Cardiac muscle cell (in vitro differentiated cells and primary cell): Measurements from ENCODE around the gene PDZRN4. TPM values are rescaled to one million over a fixed set of nuclear protein-coding genes. Genes with fewer than 3 reads are reported as not detected.

Source experiments
- DNase-seq, 2 donors: peaks; one replicate each; pipeline versions ENCODE4 v3.0.0 to v3.0.0-alpha.2; 2010 to 2017; ENCODE audit warnings: low read depth in 1 of 2, low spot score in 1 of 2
- H3K27ac ChIP-seq: fragments of 200-600 bp; sonication (generic); 2 replicates; pipeline ENCODE4 v1.5.1; 2016
- H3K27me3 ChIP-seq: fragments of 200-600 bp; sonication (generic); 2 replicates; pipeline ENCODE4 v1.6.0; 2016; ENCODE audit warnings: control low read depth
- H3K36me3 ChIP-seq: fragments of 200-600 bp; sonication (generic); 2 replicates; pipeline ENCODE4 v1.5.1; 2016; ENCODE audit warnings: control low read depth
- H3K4me1 ChIP-seq: fragments of 200-600 bp; sonication (generic); 2 replicates; pipeline ENCODE4 v1.8.1; 2017; ENCODE audit warnings: low read depth, mild to moderate bottlenecking, mixed run types
- H3K4me3 ChIP-seq: fragments of 200-600 bp; sonication (generic); 2 replicates; pipeline ENCODE4 v1.5.1; 2016; ENCODE audit warnings: mild to moderate bottlenecking
- H3K9me3 ChIP-seq: fragments of 200-600 bp; sonication (generic); 2 replicates; pipeline ENCODE4 v1.5.1; 2017; ENCODE audit warnings: low read depth, mild to moderate bottlenecking, control low read depth
- polyA plus RNA-seq: library from polyadenylated mRNA; unstranded; fragments of >200 nt; fragmentation: Nextera tagmentation; extraction: Ambion mirVana; gene quantifications from 2 replicates; pipeline ENCODE4 v1.2.1, GENCODE V29; 2016
- total RNA-seq: library from RNA; depleted of rRNA; stranded (reverse); fragments of >200 nt; gene quantifications from 2 replicates; pipeline ENCODE4 v1.2.3, GENCODE V29; 2016
- TF ChIP-seq, protein P1 (sequence below): IDR thresholded peaks from 2 replicates; pipeline ENCODE4 v1.5.1; 2012; ENCODE audit warnings: low read depth, mild to moderate bottlenecking, low read length

PDZRN4 gene
- total and polyA plus RNA-seq, 2 experiments from 2014 or later: 2.9 to 5.0 TPM

DNA sequence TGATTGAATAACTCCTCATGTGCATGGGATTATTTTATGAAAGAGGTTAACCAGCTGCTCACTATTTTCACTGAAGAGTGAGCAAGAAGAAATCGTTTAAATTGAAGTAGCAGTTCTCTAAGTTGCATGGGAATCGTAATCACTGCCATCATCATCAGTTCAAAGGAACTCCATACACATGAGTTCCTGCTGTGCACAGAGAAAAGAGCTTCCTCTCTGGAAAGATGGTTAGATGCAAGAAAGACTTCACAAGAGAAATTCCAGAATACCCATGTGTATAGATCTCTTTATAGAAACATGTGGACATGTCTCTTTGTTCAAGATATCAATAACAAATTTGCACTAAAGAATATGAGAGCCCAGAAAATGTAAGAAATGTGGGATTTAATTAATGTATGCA lies 291.3 kb downstream of the PDZRN4 start:
- DNase-seq: no peak

DNA sequence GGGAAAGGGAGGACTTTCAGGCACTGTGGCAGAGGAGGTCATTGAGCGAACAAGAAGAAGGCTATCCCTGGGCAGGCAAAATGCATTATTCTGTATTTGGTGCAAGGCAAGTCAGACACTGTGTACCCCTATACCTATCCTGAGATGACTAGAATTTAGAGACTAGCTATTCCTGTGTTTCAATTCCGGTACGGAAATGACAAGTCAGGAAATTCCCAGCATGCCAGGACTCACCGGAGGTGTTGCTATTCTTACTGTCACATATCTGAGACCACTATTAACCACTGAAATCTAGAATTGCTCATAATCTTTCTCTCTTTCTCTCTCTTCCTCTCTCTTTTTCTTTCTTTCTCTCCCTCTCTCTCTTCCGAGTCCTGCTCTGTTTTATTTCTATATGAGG lies 297.1 kb downstream of the PDZRN4 start:
- Histone ChIP-seq H3K9me3 (no peaks in the 10 kb centered on the region), H3K4me3 (no peak overlapping the region), H3K36me3 (no peaks in the 10 kb centered on the region), H3K27me3 (no peaks in the 10 kb centered on the region), H3K4me1 (no peaks in the 10 kb centered on the region), H3K27ac (no peak overlapping the region)
- TF ChIP-seq, protein P1, sequence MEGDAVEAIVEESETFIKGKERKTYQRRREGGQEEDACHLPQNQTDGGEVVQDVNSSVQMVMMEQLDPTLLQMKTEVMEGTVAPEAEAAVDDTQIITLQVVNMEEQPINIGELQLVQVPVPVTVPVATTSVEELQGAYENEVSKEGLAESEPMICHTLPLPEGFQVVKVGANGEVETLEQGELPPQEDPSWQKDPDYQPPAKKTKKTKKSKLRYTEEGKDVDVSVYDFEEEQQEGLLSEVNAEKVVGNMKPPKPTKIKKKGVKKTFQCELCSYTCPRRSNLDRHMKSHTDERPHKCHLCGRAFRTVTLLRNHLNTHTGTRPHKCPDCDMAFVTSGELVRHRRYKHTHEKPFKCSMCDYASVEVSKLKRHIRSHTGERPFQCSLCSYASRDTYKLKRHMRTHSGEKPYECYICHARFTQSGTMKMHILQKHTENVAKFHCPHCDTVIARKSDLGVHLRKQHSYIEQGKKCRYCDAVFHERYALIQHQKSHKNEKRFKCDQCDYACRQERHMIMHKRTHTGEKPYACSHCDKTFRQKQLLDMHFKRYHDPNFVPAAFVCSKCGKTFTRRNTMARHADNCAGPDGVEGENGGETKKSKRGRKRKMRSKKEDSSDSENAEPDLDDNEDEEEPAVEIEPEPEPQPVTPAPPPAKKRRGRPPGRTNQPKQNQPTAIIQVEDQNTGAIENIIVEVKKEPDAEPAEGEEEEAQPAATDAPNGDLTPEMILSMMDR: no peak
- DNase-seq: no peak

More for the DNA sequence above, 291.3 kb downstream of the PDZRN4 start:
- Histone ChIP-seq H3K4me1 (no peaks in the 10 kb centered on the region), H3K4me3 (no peak overlapping the region), H3K9me3 (no peaks in the 10 kb centered on the region), H3K36me3 (no peaks in the 10 kb centered on the region), H3K27me3 (no peaks in the 10 kb centered on the region), H3K27ac (no peak overlapping the region)
- TF ChIP-seq, protein P1: no peak

DNA sequence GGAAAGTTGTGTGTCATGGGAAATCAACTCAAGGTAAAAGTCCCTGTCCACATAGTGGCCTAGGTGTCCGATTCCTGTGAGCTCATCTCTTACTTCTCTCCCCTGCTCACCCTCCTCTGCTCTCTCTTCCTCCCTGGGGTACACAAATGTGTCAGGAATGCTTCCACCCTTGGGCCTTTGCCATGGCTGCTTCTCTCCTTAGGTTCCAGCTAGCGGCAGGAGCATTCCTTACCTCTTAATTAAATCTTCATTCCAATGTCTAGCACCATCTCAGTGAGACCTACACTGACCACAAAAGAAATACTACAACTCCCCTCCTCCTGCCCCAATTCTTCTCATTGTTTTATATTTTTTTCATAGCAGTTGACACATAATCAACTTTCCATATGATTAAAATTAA lies 298.6 kb downstream of the PDZRN4 start:
- H3K4me1 ChIP-seq: no peaks in the 10 kb centered on the region
- no peaks in the 10 kb centered on the region for H3K9me3 ChIP-seq
- H3K27me3 ChIP-seq: no peaks in the 10 kb centered on the region
- no peak overlapping the region for H3K4me3 ChIP-seq
- H3K27ac ChIP-seq: no peak overlapping the region
- TF ChIP-seq, protein P1: no peak
- peak in 1 of 2 donors; percentile 5 for DNase-seq
- H3K36me3 ChIP-seq: no peaks in the 10 kb centered on the region

DNA sequence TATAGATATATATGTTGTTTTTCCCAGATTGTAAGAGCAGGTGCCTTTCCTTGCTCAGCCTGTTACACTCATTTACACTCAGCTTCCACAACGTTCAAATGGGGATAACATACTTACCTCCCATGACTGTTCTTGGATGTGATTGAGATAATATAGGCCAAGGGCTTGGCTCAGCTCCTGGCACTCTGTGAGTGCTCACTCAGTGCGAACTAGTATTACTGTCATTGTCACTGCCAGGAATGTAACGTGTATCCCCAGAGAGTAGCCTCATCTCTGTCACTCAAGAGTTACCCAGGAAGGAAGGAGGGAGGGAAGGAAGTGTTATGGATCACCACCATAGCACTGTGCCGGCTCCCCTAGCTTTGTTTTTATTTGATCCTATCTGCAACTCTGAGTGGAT lies 307.9 kb downstream of the PDZRN4 start:
- Histone ChIP-seq H3K9me3 (no peaks in the 10 kb centered on the region), H3K27ac (no peak overlapping the region), H3K27me3 (no peaks in the 10 kb centered on the region), H3K4me3 (no peak overlapping the region), H3K36me3 (no peaks in the 10 kb centered on the region), H3K4me1 (no peaks in the 10 kb centered on the region)
- TF ChIP-seq, protein P1: no peak
- no peak for DNase-seq

DNA sequence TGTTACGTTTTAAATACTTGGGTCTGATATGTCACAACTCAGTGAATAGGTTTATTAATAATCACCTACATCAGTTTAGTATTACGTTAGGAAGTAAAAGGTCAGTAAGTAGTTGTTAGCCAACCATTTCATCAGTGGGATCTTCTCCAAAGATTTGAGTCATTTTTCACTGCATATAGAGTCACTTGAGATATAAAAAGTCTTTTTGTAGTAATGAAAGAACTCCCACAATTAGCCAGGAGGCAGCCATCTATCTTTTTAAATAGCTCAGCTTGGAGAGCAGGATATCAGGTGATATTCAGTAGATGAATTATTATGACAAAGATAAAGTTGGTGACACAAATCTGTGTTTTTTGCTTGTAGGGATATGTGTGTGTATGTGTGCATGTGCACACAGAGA lies 309.3 kb downstream of the PDZRN4 start:
- Histone ChIP-seq H3K9me3 (no peaks in the 10 kb centered on the region), H3K4me1 (no peaks in the 10 kb centered on the region), H3K27me3 (no peaks in the 10 kb centered on the region), H3K4me3 (no peak overlapping the region), H3K27ac (no peak overlapping the region), H3K36me3 (no peaks in the 10 kb centered on the region)
- no peak for DNase-seq
- TF ChIP-seq, protein P1: no peak

DNA sequence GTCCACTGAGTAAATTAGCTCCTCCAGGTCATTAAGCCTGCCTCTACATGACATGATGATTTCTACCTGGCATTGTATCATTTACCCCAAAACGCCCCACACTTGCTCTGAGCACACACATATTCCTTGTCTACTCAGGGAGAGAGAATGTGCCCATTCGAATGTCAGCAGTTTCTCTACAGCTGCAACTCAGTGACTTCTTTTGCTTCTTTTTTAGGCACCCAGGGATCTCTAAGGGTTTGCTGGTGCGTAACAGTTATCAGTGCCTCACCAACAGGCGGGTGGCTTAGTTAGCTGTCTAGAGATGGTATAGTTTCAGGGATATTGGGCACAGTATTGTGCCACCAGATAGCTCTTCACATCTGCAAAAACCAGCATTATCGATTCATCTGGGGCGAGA lies 316.9 kb downstream of the PDZRN4 start:
- DNase-seq: no peak
- H3K4me3 ChIP-seq: no peak overlapping the region
- H3K27ac ChIP-seq: no peak overlapping the region
- H3K27me3 ChIP-seq: no peaks in the 10 kb centered on the region
- TF ChIP-seq, protein P1: no peak
- no peaks in the 10 kb centered on the region for H3K9me3 ChIP-seq
- H3K4me1 ChIP-seq: no peaks in the 10 kb centered on the region
- H3K36me3 ChIP-seq: no peaks in the 10 kb centered on the region
